Limb (tissue), 2 donors: ENCODE results near the gene PPP1R14B.

Experiments
- DNase-seq, 2 donors: peaks; one replicate each; pipeline ENCODE4 v3.0.0-alpha.2; 2016; ENCODE audit errors: extremely low spot score in 2 of 2

PPP1R14B gene

GRCh38 chr11:64281957-64282770, 35.4 kb upstream of the PPP1R14B start:
- DNase-seq: no peak

DNA sequence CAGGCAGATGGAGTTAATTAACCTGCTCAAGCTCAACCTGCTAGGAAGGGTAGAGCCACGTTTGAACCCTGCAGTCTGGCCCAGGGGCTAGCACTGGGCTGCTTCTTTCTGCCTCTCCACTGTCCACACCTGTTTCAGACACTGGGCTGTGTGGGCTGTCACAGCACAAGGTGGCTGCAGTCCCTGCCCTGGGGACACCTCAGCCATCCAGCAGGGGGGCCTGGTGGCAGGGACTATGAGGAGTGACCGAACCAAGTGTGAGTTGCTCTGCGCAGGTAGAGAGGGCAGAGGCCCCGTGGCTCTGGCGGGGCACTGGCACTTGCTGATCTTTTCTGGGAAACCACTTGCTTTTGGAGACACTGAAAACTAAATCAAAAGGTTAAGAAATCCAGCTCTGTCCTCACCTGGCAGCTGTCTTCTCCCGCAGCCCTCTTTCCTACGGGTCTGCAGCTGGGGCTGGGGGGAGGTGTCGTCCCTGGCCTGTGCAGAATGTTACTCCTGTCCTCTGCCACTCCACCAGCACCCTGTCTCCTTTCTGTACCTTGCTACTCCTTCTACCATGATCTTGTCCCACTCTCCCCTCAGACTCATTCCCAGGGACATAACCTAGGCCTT, 31.9 kb upstream of the PPP1R14B start:
- no peak for DNase-seq

- DNase-seq: no peak
These were observed 30.1 kb upstream of the PPP1R14B start for GRCh38 chr11:64276653-64277431.

GRCh38 chr11:64275841-64276240, 29.1 kb upstream of the PPP1R14B start:
- DNase-seq: no peak

- no peak for DNase-seq
These were observed 28.5 kb upstream of the PPP1R14B start for GRCh38 chr11:64275031-64275800.

DNA sequence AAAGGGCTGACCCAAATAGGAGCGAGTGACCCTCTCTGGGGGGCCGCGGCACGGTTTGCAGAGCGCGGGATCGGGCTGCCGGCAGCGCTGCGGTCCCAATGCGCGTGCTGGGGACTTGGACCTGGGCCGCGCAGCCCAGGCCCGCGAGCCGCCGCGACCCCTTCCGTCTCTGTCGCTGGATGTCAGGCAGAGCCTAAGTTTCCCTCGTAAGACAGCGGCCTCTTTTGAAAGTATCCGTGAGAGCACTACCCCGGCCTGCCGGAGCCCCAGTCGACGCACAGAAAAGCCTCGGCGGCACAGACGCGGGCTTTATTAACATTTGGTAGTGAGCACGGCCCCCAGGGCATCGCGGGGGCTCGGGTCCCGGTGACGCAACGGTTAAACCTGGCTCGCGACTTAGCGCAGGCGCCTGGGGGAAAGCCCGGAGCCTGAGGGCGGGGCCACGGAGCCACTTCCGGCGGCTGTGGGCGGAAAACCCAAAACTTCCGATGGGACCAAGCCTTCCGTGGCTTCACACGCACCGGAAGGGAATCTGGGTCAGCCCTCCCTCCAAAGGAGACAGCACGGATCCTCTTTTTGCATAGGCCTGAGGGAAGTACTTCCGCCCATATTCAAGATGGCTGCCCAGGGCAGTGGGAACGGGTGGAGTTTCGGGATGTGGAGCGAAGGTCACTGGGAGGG, 22.9 kb upstream of the PPP1R14B start:
- peak; percentile 98 to 100 for DNase-seq

GRCh38 chr11:64268893-64269539, 22.3 kb upstream of the PPP1R14B start:
- DNase-seq: no peak

DNA sequence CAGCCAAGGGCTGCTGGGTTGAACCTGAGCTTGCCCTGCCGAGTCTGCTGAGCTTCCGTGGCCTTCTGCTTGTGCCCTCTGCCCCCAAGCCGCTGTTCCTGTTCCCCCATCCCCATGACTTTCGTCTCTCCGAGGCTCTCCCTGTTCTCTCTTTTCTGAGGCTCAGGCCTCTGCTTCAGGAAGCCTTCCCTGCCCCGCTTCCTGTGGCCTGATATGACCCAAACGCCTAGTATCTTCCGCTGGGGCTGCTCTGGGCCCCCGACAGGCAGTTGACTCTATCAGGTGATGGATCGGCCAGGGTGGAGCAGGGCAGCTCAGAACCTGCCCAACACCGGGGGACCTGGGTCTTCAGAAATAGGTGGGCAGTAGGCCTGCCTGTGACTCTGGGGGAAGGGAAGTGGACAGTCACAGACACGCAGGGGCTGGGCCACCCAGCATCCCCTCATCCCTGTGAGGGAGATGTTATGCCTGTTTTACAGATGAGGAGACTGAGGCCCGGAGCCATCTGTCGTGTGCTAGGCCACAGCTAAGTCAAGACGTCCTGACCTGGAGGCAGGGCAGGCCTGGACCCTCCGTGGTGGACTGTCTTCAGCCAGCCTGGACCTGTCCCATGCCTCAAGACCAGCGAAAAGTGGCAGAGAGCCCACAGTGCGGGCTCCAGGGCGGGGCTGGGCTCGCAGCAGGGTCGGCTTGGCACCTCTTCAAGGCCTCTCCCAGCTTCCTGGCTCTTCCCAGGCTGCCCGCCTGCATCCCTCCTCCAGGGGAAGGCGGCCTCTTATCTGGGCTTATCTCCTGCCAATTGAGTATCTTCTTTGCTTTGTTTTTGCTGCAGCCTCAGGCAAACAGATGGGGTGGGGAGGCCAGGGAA, 21.5 kb upstream of the PPP1R14B start:
- DNase-seq: no peak

DNA sequence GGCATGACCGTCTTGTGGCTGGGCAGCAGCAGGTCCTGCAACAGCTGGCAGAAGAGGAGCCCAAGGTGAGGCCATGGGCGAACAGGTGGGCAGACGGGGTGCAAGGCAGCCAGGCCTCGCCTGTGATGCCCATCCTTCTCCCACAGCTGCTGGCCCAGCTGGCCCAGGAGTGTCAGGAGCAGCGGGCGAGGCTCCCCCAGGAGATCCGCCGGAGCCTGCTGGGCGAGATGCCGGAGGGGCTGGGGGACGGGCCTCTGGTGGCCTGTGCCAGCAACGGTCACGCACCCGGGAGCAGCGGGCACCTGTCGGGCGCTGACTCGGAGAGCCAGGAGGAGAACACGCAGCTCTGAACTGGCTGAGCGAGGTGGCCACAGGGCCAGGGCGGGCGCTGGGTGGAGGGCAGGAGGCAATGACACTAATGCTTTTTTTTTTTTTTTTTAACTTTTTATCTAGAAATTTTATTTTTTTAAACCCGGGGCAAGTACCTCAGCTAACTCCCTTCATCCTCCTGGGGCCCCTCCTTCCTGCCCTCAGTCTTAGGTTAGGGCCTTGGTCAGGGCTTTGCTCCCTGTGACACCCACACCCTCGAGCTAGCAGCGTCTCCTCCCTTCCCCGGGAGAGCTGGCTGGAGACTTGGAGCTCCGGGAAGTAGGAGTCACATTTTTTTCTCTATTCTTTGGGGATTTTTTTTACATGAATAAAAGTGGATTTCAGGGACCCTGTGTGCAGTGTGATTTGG, 20.6 kb upstream of the PPP1R14B start:
- DNase-seq: no peak

DNA sequence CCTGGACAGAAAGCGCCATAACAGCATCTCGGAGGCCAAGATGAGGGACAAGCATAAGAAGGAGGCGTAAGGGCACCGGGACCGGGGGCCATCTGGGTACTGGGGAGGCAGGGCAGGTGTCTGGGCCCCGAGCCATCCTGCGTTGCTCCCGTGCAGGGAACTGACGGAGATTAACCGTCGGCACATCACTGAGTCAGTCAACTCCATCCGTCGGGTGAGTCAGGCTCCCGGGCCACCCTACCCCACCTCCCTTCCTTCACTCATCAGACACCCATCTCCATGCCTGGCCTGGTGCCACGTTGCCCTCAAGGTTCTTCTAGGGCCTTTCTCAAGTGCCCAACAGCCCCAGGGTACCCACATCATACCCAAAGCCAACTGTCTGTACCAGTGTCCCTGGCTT, 19.6 kb upstream of the PPP1R14B start:
- DNase-seq: no peak

- DNase-seq: no peak
These were observed 18.7 kb upstream of the PPP1R14B start for GRCh38 chr11:64265176-64266160.

DNA sequence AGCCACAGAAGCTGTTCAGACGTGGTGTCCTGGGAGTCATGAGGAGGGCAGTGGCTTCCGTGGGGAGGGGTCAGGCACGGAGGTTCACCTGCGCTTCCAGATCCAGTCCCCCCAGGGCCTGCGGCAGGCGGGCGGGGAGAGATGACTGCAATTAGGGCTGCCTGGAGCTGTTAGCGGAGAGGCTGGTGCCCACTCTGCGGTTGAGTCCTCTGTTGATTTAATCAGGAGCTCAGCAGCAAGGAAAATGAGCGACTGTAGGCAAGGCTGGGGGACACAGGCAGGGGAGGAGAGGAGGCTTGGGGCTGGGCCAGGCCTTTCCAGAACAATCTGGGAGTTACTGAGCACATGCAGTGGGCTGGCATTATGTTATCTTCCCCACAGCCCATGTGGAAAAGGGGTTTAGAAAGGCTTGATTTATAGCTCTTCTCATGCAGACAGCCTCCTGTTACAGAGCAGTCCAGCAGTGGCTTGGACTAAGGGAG, 17.7 kb upstream of the PPP1R14B start:
- DNase-seq: no peak

GRCh38 chr11:64263947-64264317, 17.2 kb upstream of the PPP1R14B start:
- DNase-seq: no peak

- DNase-seq: no peak
These were observed 16.5 kb upstream of the PPP1R14B start for GRCh38 chr11:64263021-64263946.

DNA sequence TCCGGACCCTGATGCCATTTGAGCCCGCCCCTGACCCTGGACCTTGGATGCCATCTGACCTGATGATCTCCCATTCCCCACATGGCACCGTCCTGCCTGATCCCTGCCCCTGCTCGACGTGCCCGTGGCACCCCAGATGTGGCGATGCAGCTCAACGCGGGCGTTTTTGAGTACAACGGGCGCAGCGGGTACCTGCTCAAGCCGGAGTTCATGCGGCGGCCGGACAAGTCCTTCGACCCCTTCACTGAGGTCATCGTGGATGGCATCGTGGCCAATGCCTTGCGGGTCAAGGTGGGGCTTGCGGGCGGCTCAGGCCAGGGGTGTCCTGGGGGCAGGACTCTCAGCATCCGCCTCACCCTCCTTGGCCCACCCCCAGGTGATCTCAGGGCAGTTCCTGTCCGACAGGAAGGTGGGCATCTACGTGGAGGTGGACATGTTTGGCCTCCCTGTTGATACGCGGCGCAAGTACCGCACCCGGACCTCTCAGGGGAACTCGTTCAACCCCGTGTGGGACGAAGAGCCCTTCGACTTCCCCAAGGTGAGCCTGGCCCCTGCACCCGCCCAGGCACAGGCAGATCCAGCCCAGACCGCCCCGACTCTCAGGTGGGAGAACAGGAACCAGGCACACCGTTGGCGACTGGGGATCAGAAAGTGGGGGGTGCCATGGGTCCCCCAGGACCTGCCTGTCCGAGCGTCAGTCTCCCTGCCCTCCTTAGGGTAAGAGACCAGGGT, 15.7 kb upstream of the PPP1R14B start:
- no peak for DNase-seq
